Cardiac fibroblast (primary cell): ENCODE measurements around the gene MEIS1.

Source experiments
- DNase-seq, 2 donors: peaks; one replicate each; pipeline versions ENCODE4 v3.0.0 to v3.0.0-alpha.2; 2010; ENCODE audit warnings: low read depth in 2 of 2
- H3K4me3 ChIP-seq, 2 donors: replicated peaks in 1 of 2; 1 replicate in 1 of 2; 2 replicates in 1 of 2; pipeline ENCODE4 v1.5.1; 2011; ENCODE audit warnings: low read depth in 2 of 2, low read length in 2 of 2, mild to moderate bottlenecking in 2 of 2, moderate library complexity in 1 of 2
- CTCF ChIP-seq: IDR thresholded peaks from one replicate; pipeline ENCODE4 v1.5.1; 2011; ENCODE audit warnings: low read depth, mild to moderate bottlenecking, low read length, inconsistent platforms

Gene MEIS1

GRCh38 chr2:66543257-66543767, 108.4 kb downstream of the MEIS1 start:
- TF ChIP-seq CTCF, result no peak
- no peak for DNase-seq
- H3K4me3 ChIP-seq, result no peak overlapping the region

DNA sequence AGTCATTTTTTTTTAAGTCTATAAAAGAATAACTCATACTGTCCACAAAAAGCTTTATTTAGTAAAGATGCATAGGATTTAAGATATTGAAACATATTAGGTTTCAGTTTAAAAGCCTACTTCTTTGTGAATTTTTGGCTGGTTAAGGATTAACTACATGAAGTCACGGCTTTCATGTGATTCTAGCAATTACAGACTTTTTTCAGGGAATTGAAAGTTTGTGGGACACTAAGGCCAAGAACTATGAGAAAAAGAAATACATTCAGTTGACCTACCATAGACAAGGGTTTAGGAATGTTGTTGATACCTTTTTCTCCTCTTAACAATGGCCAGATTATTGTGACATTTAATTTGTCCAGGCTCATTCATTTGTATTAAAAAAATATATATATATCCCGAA, 109.3 kb downstream of the MEIS1 start:
- no peak overlapping the region for H3K4me3 ChIP-seq
- no peak for TF ChIP-seq CTCF
- DNase-seq, result no peak

DNA sequence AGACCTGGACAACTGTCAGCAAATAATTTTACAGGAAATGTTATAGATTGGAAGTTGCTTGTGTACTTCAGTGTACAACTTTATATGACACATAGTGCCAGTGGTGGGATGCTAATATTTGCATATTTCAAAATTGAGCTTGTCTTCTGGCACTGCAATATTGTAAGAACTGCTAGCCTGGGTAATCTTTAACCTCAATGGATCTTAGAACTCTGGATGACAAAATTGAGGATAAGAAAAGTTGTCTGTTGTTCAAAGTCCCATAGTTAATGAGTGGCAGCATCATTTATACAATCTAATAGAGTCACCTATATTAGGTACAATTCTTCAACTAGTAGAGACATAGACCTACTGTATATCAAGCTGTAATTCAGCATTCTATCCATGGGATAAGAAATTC, 110.3 kb downstream of the MEIS1 start:
- no peak for DNase-seq
- TF ChIP-seq CTCF, result no peak
- no peak overlapping the region for H3K4me3 ChIP-seq

- H3K4me3 ChIP-seq, result no peak overlapping the region
- DNase-seq, result peak; percentile 38 to 81
- no peak for TF ChIP-seq CTCF
Measured at GRCh38 chr2:66547118-66547517, 112.2 kb downstream of the MEIS1 start.

DNA sequence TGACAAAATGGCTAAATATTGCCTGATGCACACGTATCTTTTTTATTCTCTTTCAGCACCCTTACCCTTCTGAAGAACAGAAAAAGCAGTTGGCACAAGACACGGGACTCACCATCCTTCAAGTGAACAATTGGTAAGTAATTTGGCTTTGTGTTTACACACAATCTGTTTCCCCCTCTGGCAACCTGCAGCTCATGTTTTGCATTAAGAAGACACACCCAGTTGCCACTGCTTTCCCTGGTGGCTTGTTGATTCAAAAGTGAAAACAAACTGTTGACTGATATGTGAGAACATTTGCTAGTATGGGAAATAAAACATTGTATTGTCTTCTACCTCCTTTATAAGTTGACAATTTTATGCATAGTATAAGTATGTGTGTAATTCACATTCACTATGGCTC, 113.0 kb downstream of the MEIS1 start:
- no peak for DNase-seq
- no peak for TF ChIP-seq CTCF

DNA sequence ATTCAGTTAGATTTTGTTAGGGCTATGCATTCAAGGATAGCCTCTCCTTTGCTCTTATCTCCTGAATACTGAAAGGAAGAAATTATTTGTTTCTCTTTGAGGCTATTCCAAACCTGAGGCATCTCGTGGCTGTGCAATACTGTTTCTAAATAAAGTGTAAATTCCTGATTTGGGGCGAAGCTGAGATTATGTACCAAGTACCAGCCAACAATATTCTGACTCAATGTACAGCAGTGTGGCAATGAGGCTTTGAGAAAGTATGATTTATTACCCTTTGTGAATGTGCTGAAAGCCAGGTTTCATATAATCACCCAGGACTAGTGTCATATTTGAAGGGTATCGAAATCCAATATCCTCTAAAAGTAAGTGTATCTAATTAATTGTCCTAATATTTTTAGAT, 113.5 kb downstream of the MEIS1 start:
- no peak for DNase-seq
- TF ChIP-seq CTCF, result no peak
- no peak overlapping the region for H3K4me3 ChIP-seq

More for the DNA sequence above, 113.0 kb downstream of the MEIS1 start:
- H3K4me3 ChIP-seq, result no peak overlapping the region

DNA sequence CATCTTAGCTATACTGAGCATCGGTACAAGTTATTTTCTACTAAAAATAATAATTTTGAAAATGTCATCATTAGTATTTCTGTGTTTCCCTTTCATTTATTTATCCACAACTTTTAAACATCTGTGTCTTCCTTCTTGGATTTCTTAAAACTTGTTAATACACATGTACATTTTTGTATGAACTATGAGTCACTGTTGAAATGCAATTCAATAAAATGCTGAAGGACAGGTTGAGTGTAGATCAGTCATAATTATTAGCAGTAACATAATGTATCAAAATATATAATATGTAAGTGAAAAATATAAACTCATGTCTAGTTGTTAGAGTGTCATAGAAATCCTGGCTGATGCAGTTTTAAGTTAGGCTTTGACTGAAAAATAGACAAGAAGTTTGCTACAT, 115.9 kb downstream of the MEIS1 start:
- no peak for DNase-seq
- no peak for TF ChIP-seq CTCF

More for the DNA sequence above, 115.9 kb downstream of the MEIS1 start:
- H3K4me3 ChIP-seq, result no peak overlapping the region
